ENCODE data around the gene SLC1A7. TPM values are rescaled to one million over a fixed set of nuclear protein-coding genes. Genes with fewer than 3 reads are reported as not detected.

The SLC1A7 gene
- total RNA-seq, 2 donors from 2014 or later: 1.7 to 2.5 TPM

GRCh38 chr1:53123453-53124140, 18.8 kb downstream of the SLC1A7 start:
- intact Hi-C loops (cut with DNase I): no loop called here
- DNase-seq (ENCODE audit: low spot score): peak; percentile 92

- no peak for DNase-seq (ENCODE audit: low spot score)
- intact Hi-C loops (cut with DNase I): no loop called here
Observed at GRCh38 chr1:53122961-53123413, 19.5 kb downstream of the SLC1A7 start.

GRCh38 chr1:53122201-53122885, 20.1 kb downstream of the SLC1A7 start:
- DNase-seq (ENCODE audit: low spot score): peak; percentile 88
- intact Hi-C loops (cut with DNase I): no loop called here

GRCh38 chr1:53121319-53122172, 20.9 kb downstream of the SLC1A7 start:
- DNase-seq (ENCODE audit: low spot score): peak; percentile 88
- intact Hi-C loops (cut with DNase I): no loop called here

GRCh38 chr1:53120659-53121058, 21.8 kb downstream of the SLC1A7 start:
- no peak for DNase-seq (ENCODE audit: low spot score)
- intact Hi-C loops (cut with DNase I): no loop called here

- intact Hi-C loops (cut with DNase I): loop anchor here in 1 of 2 donors (1.0 kb wide), 1 partner anchor 12 kb away; no protein-coding TSS in a partner anchor
- DNase-seq (ENCODE audit: low spot score): no peak
Observed at GRCh38 chr1:53117836-53118235, 24.6 kb downstream of the SLC1A7 start.

- no peak for DNase-seq (ENCODE audit: low spot score)
- intact Hi-C loops (cut with DNase I): no loop called here
Observed at GRCh38 chr1:53116933-53117600, 25.4 kb downstream of the SLC1A7 start.

- no peak for DNase-seq (ENCODE audit: low spot score)
- intact Hi-C loops (cut with DNase I): no loop called here
Observed at GRCh38 chr1:53116307-53116810, 26.1 kb downstream of the SLC1A7 start.

- intact Hi-C loops (cut with DNase I): no loop called here
- no peak for DNase-seq (ENCODE audit: low spot score)
Observed at GRCh38 chr1:53115403-53116306, 26.8 kb downstream of the SLC1A7 start.

- intact Hi-C loops (cut with DNase I): no loop called here
- DNase-seq (ENCODE audit: low spot score): no peak
Observed at GRCh38 chr1:53114581-53115400, 27.6 kb downstream of the SLC1A7 start.

- intact Hi-C loops (cut with DNase I): no loop called here
- DNase-seq (ENCODE audit: low spot score): no peak
Observed at GRCh38 chr1:53114090-53114489, 28.3 kb downstream of the SLC1A7 start.

GRCh38 chr1:53112861-53113260, 29.6 kb downstream of the SLC1A7 start:
- intact Hi-C loops (cut with DNase I): no loop called here
- no peak for DNase-seq (ENCODE audit: low spot score)

- no peak for DNase-seq (ENCODE audit: low spot score)
- intact Hi-C loops (cut with DNase I): no loop called here
Observed at GRCh38 chr1:53112271-53112774, 30.1 kb downstream of the SLC1A7 start.

- intact Hi-C loops (cut with DNase I): no loop called here
- DNase-seq (ENCODE audit: low spot score): no peak
Observed at GRCh38 chr1:53111693-53112092, 30.7 kb downstream of the SLC1A7 start.

- intact Hi-C loops (cut with DNase I): no loop called here
- no peak for DNase-seq (ENCODE audit: low spot score)
Observed at GRCh38 chr1:53111073-53111556, 31.3 kb downstream of the SLC1A7 start.

GRCh38 chr1:53110370-53111072, 31.9 kb downstream of the SLC1A7 start:
- no peak for DNase-seq (ENCODE audit: low spot score)
- intact Hi-C loops (cut with DNase I): loop anchor here in 1 of 2 donors (1.0 kb wide), 1 partner anchor 47 kb away; no protein-coding TSS in a partner anchor

All from posterior vena cava (tissue), 2 donors.